Endothelial cell of umbilical vein (primary cell): Measurements from ENCODE around the gene PDSS1. TPM values are rescaled to one million over a fixed set of nuclear protein-coding genes. Genes with fewer than 3 reads are reported as not detected.

Source experiments
- BruUV-seq: library from RNA; stranded (reverse); fragments of 400-500 nt; replicated peaks from 2 replicates; lab custom pipeline; 2021; lab: Mats Ljungman, UMichigan
- CTCF ChIA-PET: fragments of 300-600, 350-600 bp; sonication (Branson Sonifier 250); formaldehyde crosslinking; loops from one replicate; lab custom pipeline; 2021; ENCODE audit warnings: antibody characterized with exemption, inconsistent platforms; lab: Charles Lee
- POLR2A ChIA-PET: fragments of 300-600, 350-600 bp; sonication (Branson Sonifier 250); formaldehyde crosslinking; loops from one replicate; lab custom pipeline; 2021; ENCODE audit warnings: antibody characterized with exemption, inconsistent platforms; lab: Charles Lee
- DNase-seq: peaks from one replicate; pipeline ENCODE4 v3.0.0-alpha.2; 2011; ENCODE audit warnings: low read depth, low spot score
- FAIRE-seq: peaks from 2 replicates; lab custom pipeline; 2011; peaks lifted over from hg19 to GRCh38; lab: Jason Lieb, UNC
- H2AFZ ChIP-seq: 2 replicates; pipeline ENCODE4 v1.6.0; 2012; ENCODE audit warnings: low read depth, low read length, control low read depth, inconsistent platforms
- H3K27ac ChIP-seq: 2 replicates; pipeline ENCODE4 v1.5.1; 2011; ENCODE audit warnings: low read depth, mild to moderate bottlenecking, control low read depth, low read length, moderate library complexity; ENCODE audit not compliant: insufficient read depth
- H3K27me3 ChIP-seq, 2 experiments: 2 replicates each; pipeline versions ENCODE4 v1.6.0 to v1.6.1; 2011; ENCODE audit warnings: low read length in 2 of 2, mixed read lengths in 1 of 2; ENCODE audit not compliant: control insufficient read depth in 2 of 2, insufficient read depth in 2 of 2
- H3K36me3 ChIP-seq, 2 experiments: 2 replicates in 1 of 2; 3 replicates in 1 of 2; pipeline ENCODE4 v1.5.1; 2011; ENCODE audit warnings: low read length in 2 of 2, mild to moderate bottlenecking in 1 of 2, moderate library complexity in 1 of 2; ENCODE audit not compliant: control insufficient read depth in 2 of 2, insufficient read depth in 2 of 2; ENCODE audit errors: extremely low read depth in 1 of 2
- H3K4me1 ChIP-seq: 3 replicates; pipeline ENCODE4 v1.5.1; 2011; ENCODE audit warnings: mild to moderate bottlenecking, low read length; ENCODE audit not compliant: control insufficient read depth, insufficient read depth; ENCODE audit errors: extremely low read depth
- H3K4me2 ChIP-seq: 2 replicates; pipeline ENCODE4 v1.6.1; 2011; ENCODE audit warnings: low read length, control low read depth, mixed read lengths; ENCODE audit not compliant: insufficient read depth
- H3K4me3 ChIP-seq, 3 experiments: fragments of 200-600 bp in 1 of 3; sonication (generic), shearing (Covaris generic) in 1 of 3; replicated peaks in 1 of 3; 2 replicates each; pipeline ENCODE4 v1.5.1; 2011 to 2016; ENCODE audit warnings: control low read depth in 3 of 3, low read length in 3 of 3, mild to moderate bottlenecking in 2 of 3, inconsistent platforms in 1 of 3, low read depth in 1 of 3, moderate library complexity in 1 of 3; ENCODE audit not compliant: insufficient read depth in 1 of 3
- H3K79me2 ChIP-seq: 2 replicates; pipeline ENCODE4 v1.6.0; 2012; ENCODE audit warnings: low read length, inconsistent platforms; ENCODE audit not compliant: control insufficient read depth, insufficient read depth
- H3K9ac ChIP-seq: replicated peaks from 2 replicates; pipeline ENCODE3; 2011; ENCODE audit warnings: low read length, control low read depth; ENCODE audit not compliant: insufficient read depth; ENCODE audit errors: extremely low read depth
- H3K9me1 ChIP-seq: replicated peaks from 3 replicates; pipeline ENCODE4 v1.6.0; 2011; ENCODE audit warnings: mild to moderate bottlenecking, low read length; ENCODE audit not compliant: control insufficient read depth, insufficient read depth; ENCODE audit errors: extremely low read depth
- H3K9me3 ChIP-seq: replicated peaks from 2 replicates; pipeline ENCODE4 v1.5.1; 2012; ENCODE audit warnings: low read length, inconsistent platforms; ENCODE audit not compliant: control insufficient read depth, insufficient read depth
- H4K20me1 ChIP-seq: replicated peaks from 2 replicates; pipeline ENCODE3; 2011; ENCODE audit warnings: mild to moderate bottlenecking, low read length; ENCODE audit not compliant: control insufficient read depth, insufficient read depth; ENCODE audit errors: extremely low read depth
- EZH2 ChIP-seq: IDR thresholded peaks from 2 replicates; pipeline ENCODE4 v1.6.1; 2012; ENCODE audit warnings: borderline replicate concordance, low read depth, mild to moderate bottlenecking, moderate library complexity, low read length, inconsistent platforms; ENCODE audit not compliant: severe bottlenecking
- FOS ChIP-seq: IDR thresholded peaks from 2 replicates; pipeline ENCODE4 v1.6.1; 2011; ENCODE audit warnings: mild to moderate bottlenecking, low read length, moderate library complexity, borderline replicate concordance; ENCODE audit not compliant: insufficient read depth
- GATA2 ChIP-seq: IDR thresholded peaks from 2 replicates; pipeline ENCODE4 v1.7.0; 2011; ENCODE audit warnings: low read depth, mild to moderate bottlenecking, moderate library complexity, mixed read lengths, low read length; ENCODE audit not compliant: insufficient read length, insufficient read depth
- JUN ChIP-seq: IDR thresholded peaks from 2 replicates; pipeline ENCODE4 v1.6.1; 2011; ENCODE audit warnings: borderline replicate concordance, low read depth; ENCODE audit not compliant: insufficient read length, insufficient read depth
- MYC ChIP-seq: IDR thresholded peaks from one replicate; pipeline ENCODE4 v1.6.1; 2011; ENCODE audit warnings: mild to moderate bottlenecking, low read depth, low read length
- POLR2A ChIP-seq: IDR thresholded peaks from 2 replicates; pipeline ENCODE4 v1.6.1; 2012; ENCODE audit warnings: low read depth, mild to moderate bottlenecking, control low read depth, low read length
- POLR2AphosphoS5 ChIP-seq: IDR thresholded peaks from 2 replicates; pipeline ENCODE4 v1.6.1; 2012; ENCODE audit warnings: low read depth, mild to moderate bottlenecking, control low read depth, low read length, moderate library complexity; ENCODE audit not compliant: insufficient read depth
- dilution Hi-C: fragments of 300-500 bp; cut with MboI; formaldehyde crosslinking; loops from one replicate; pipeline ENCODE4 v1.15.0; 2019; ENCODE audit warnings: low sequenced_read_pairs; ENCODE audit not compliant: extremely low pct_ligation_motif_present
- intact Hi-C: fragments of 100-400 bp; cut with micrococcal nuclease; formaldehyde crosslinking; loops from one replicate; pipeline ENCODE4 v1.10.0; 2022
- polyA plus RNA-seq, 4 experiments: library from polyadenylated mRNA; depleted of rRNA in 3 of 4; stranded (reverse) in 3 of 4; unstranded in 1 of 4; fragments of >200 nt; gene quantifications; 2 replicates each; pipeline versions ENCODE4 v1.2.1 to v1.2.3, GENCODE V29; 2011 to 2012; ENCODE audit warnings: missing spikeins in 1 of 4
- total RNA-seq: library from RNA; stranded (reverse); gene quantifications from 2 replicates; pipeline ENCODE4 v1.2.3, GENCODE V29; 2021
- TF ChIP-seq, protein P1 (sequence below): IDR thresholded peaks from 2 replicates; pipeline ENCODE4 v1.6.1; 2011; ENCODE audit not compliant: insufficient read depth, insufficient read length
- TF ChIP-seq, protein P2 (sequence below), 2 donors: IDR thresholded peaks; 1 replicate in 1 of 2; 2 replicates in 1 of 2; pipeline ENCODE4 v1.5.1; 2011; ENCODE audit warnings: low read length in 2 of 2, mild to moderate bottlenecking in 2 of 2, moderate library complexity in 2 of 2, control low read depth in 1 of 2, inconsistent platforms in 1 of 2, low read depth in 1 of 2; ENCODE audit not compliant: insufficient read depth in 1 of 2; ENCODE audit errors: extremely low read depth in 1 of 2

PDSS1 gene
- total and polyA plus RNA-seq, 2 donors (not counting 3 experiments of a cell fraction or from before 2014, with no cell fraction given) = 9.1 to 11.3 TPM

DNA sequence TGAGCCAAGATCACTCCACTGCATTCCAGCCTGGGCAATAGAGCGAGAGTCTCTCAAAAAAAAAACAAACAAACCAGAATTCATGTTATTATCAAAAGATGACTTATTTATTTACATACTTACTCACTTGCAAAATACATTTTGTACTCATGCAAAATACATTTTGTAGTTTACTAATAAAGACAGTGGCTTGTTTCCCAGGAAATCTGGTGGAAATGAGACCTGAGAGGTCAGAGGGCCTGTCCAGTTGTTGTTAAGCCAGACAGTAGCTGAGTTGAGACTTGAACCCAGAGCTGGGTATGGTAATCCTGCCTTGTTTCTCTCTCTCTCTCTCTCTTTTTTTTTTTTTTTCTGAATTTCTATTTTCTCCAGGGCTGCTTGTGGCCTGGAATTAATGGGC is 29.5 kb downstream of the PDSS1 start:
- Histone ChIP-seq H3K9ac (no peak overlapping the region), H3K27ac (no peak overlapping the region), H3K4me1 (no peaks in the 10 kb centered on the region), H3K36me3 (peaks cover under 1 to 7% of the 10 kb centered on the region in 2 experiments), H3K79me2 (no peaks in the 10 kb centered on the region), H3K27me3 (no peaks in the 10 kb centered on the region), H3K9me1 (no peaks in the 10 kb centered on the region), H3K4me3 (no peak overlapping the region), H3K4me2 (no peak overlapping the region), H2AFZ (no peak overlapping the region), H4K20me1 (no peaks in the 10 kb centered on the region), H3K9me3 (no peaks in the 10 kb centered on the region)
- CTCF ChIA-PET = interaction anchor here (0.7 to 5.2 kb wide), 19 partner anchors 8 to 159 kb away, joined by 3 to 295 read pairs (median 8); partner anchors contain the start of gene ABI1
- no peak for DNase-seq
- no peak for FAIRE-seq
- POLR2A ChIA-PET = interaction anchor here (0.7 kb wide), 1 partner anchor 13 kb away, joined by 3 read pairs; no protein-coding TSS in a partner anchor
- no TSS peak for BruUV-seq
- no peak for TF ChIP-seq POLR2AphosphoS5
- TF ChIP-seq MYC = no peak
- no peak for TF ChIP-seq GATA2
- TF ChIP-seq EZH2 = no peak
- TF ChIP-seq, protein P1, sequence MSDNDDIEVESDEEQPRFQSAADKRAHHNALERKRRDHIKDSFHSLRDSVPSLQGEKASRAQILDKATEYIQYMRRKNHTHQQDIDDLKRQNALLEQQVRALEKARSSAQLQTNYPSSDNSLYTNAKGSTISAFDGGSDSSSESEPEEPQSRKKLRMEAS = no peak
- no peak for TF ChIP-seq POLR2A
- TF ChIP-seq, protein P2, sequence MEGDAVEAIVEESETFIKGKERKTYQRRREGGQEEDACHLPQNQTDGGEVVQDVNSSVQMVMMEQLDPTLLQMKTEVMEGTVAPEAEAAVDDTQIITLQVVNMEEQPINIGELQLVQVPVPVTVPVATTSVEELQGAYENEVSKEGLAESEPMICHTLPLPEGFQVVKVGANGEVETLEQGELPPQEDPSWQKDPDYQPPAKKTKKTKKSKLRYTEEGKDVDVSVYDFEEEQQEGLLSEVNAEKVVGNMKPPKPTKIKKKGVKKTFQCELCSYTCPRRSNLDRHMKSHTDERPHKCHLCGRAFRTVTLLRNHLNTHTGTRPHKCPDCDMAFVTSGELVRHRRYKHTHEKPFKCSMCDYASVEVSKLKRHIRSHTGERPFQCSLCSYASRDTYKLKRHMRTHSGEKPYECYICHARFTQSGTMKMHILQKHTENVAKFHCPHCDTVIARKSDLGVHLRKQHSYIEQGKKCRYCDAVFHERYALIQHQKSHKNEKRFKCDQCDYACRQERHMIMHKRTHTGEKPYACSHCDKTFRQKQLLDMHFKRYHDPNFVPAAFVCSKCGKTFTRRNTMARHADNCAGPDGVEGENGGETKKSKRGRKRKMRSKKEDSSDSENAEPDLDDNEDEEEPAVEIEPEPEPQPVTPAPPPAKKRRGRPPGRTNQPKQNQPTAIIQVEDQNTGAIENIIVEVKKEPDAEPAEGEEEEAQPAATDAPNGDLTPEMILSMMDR (IDR thresholded peaks at IDR 0.05; ENCODE audit: extremely low read depth in 1 of 2, insufficient read depth in 1 of 2, low read depth in 1 of 2, low read length in 2 of 2) = no peak
- no peak for TF ChIP-seq JUN
- TF ChIP-seq FOS = no peak
- dilution Hi-C loops = no loop called here
- intact Hi-C loops = loop anchor here (10.0 kb wide), 1 partner anchor 122 kb away; no protein-coding TSS in a partner anchor
